GM18907 (cell line): ENCODE data around the gene SECTM1.
A peak's percentile ranks its signal among the peaks of the same experiment; 100 is the strongest.

Source experiments
- ATAC-seq: cut with Tn5 transposase; IDR thresholded peaks from one replicate; pipeline ENCODE4 v1.9.1; 2021; ENCODE audit warnings: mild to moderate bottlenecking, moderate library complexity; ENCODE audit not compliant: unreplicated experiment

SECTM1 gene

DNA sequence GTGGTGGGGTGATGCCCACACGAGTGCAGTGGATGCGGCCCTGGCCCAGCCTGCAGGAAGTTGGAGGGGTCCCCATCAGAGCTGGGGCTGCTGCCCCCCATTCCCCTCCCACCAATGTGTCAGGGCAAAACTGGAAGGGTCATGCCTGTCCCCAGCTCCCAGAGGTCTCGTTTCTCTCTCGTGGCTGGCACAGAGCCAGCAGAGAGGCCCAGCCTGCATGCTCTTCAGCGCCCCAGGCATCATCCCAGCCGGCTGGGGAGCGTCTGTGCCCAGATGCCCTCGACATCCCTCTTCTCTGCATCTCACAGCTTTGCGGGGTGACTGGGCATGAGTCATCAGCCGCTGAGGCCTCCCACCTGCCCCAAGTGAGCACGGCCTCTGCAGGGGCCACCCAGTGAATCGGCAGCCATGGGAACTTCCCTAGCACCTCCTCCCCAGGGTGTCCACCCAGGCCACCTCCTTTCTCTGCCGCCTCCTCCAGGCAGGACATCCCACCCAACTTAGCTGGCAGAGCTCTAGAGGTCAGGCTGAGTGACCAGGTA is 50.3 kb downstream of the SECTM1 start:
- no peak for ATAC-seq

DNA sequence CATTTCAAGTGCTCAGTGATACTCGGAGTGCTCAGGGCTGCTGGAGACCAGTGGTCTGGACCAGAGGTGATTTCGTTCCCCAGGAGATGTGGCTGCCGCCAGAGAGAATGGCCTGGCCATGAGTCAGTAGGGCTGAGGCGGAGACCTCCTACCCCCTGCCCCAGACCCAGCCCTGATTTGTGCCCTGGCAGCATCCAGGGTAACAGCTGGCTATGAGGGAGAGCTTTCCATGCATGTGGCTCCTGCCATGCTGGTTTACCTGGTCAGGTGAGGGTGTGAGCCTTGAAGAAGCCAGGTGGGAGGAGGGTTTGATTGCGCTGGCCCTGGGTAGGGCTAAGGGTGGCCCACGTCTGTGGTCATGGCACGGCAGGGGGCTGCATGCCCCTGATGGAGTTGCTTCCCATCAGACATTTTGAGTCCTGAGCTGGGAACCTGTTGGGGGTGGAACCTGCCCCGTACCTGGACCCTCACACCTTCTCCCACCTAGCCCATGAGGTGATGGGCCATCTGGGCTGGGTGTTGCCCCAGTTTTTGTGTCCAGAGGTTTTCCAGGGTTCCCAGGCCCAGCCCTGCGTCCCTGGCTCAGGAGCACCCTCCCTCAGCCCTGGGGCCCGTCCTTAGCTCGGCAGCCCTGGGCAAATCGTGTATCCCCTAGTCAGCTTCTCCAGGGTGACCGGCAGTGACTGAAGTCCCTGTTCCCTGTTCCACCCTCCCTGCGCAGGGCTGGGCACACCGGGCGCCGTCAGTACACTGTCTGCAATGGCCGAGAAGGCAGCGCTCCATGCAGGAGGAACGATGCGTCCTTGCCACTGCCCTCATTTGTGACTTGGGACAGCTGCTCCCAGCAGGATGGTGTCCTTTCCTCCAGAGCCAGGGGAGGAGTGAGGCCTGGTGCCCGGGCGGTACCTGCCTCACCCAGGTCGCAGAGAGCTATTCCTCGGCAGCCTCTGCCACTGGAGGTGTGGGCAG is 51.0 kb downstream of the SECTM1 start:
- no peak for ATAC-seq

DNA sequence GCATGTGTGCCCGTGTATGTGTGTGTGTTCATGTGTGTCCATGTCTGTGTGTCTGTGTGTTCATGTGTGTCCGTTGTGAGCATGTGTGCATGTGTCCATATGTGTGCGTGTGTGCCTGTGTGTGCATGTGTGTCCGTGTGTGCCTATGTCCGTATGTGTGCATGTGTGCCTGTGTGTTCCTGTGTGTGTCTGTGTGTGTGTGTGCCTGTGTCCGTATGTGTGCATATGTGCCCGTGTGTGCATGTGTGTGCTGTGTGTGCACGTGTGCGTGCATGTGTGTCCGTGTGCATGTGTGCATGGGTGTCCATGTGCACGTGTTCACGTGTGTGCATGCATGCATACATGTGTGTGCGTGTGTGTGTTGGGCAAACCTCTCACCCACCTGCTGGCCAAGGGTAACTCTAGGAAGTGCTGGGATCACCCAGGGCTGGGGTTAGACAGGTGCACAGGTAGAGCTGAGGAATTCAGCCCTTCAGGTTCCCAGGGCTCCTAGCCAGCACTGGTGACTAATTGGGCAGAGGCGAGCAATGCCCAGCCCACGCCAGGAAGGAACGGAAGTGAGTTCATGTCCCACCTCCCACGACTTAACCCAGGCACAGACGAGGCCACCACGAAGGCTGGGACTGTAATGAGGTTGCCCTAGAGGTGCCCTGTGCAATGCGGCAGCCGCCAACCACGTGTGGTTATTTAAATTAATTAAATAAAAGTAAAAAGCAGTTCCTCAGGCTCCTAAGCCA is 51.9 kb downstream of the SECTM1 start:
- no peak for ATAC-seq

DNA sequence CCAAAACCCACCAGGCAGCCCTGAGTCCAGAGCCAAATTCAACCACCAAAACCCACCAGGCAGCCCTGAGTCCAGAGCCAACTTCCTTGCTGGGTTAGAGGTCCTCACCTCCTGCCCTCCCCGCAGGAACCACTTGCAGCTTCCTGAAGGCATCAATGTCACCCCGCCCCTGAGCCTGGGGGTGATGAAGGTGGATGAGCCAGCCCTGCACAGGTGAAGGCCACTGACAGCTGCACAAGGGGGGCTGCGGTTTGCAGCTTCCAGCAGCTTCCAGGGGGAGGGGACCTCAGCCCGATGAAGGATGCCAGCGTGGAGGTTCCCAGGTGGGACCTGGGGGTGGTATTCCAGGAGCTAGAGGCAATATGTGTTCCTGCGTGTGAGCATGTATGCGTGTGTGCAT is 52.5 kb downstream of the SECTM1 start:
- ATAC-seq, result no peak

DNA sequence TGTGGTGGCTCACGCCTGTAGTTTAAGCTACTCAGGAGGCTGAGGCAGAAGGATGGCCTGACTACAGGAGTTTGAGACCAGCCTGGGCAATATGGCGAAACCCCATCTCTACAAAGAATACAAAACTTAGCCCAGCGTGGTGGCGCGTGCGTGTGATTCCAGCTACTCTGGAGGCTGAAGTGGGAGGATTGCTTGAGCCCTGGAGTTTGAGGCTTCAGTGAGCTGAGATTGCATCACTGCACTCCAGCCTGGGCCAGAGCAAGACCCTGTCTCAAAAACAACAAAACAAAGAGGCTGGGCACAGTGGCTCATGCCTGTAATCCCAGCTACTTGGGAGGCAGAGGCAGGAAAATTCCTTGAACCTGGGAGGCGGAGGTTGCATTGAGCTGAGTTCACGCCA is 53.0 kb downstream of the SECTM1 start:
- ATAC-seq, result no peak

DNA sequence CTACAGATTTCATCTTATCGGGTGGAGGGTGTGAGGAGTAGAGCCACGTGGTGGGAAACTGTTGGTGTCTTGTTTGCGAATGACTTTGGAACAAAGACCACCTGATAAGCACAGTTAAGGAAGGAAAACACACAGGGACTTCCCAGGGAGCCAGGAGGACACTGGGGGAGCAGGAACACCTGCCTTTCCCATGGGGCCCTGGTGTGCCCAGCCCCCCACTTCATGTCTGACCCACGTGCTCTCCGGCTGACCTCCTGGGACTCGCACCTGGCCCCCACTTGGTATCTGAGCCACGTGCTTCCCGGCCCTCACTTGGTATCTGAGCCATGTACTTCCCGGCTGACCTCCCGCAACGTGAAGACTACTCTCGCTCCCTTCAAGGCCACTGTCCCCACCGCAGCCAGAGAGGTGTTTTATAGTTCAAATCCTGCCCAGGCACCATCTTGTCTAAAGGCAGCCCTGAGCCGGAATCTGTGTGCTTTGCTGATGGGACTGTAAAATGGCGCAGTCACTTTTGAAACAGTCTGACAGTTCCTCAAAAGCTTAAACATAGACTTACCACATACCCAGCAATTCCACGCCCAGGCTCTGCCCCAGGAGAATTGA is 54.7 kb downstream of the SECTM1 start:
- ATAC-seq, result no peak

DNA sequence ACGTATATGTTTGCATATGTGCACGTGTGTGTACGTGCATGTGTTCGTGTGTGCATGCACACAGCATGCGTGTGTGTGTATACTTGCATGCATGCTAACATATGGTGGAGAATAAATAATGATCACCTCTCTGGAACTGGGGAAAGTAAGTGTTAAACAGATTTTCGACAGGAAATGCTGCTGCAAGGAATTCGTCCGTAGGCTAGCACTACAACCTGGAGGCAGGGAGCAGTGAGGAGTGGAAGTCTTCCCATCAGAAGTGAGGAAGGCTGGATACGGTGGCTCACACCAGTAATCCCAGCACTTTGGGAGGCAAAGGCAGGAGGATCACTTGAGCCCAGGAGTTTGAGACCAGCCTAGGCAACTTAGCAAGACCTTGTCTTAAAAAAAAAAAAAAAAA is 55.3 kb downstream of the SECTM1 start:
- no peak for ATAC-seq

DNA sequence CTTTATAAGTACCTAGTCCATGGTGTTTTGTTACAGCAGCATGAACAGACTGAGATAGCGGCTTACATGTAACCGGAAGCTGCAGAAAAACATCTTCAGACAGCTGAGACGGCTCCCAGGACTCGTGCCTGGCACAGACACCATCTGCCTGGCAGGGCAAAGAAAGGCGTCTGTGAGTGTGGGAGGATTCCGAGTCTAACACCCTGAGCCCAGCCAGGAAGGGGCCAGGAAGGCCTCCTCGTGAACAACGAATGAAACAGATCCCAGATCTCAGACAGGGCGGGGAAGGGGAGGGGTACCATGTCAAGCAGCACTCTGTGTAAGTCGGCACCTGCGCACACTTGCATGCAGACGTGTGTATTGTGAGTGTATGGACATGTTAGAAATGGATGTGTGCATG is 55.7 kb downstream of the SECTM1 start:
- ATAC-seq, result no peak

DNA sequence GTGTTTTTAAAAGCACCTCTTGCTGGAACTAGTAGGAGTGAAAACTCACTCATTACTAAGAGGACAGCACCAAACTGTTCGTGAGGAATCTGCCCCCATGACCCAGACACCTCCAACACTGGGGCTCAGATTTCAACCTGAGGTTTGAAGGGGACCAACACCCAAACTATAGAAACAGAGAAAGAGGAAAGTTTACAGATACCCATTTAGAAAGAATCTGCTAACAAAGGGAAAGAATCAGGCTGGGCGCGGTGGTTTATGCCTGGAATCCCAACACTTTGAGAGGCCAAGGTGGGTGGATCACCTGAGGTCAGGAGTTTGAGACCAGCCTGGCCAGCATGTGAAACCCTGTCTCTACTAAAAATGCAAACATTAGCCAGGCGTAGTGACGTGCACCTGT is 56.6 kb downstream of the SECTM1 start:
- ATAC-seq, result no peak

DNA sequence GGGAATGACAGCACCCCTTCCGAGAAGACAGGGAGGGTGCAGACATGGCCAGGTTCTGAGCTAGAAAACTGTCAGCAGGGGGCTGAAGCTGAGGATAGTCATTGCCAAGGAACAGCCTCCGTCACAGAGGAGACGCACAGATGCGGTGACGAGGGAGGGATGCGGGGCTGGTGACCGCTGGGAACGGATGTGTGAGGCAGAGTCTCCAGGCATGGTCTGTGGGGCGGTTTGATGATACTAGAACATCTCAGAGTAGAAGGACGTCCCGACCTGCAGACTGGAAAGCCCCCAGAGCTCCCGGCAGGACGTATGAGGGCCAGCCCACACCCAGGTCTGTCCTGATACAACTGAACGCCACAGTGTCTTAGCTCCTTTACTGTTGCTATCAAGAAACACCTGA is 58.2 kb downstream of the SECTM1 start:
- ATAC-seq, result no peak

DNA sequence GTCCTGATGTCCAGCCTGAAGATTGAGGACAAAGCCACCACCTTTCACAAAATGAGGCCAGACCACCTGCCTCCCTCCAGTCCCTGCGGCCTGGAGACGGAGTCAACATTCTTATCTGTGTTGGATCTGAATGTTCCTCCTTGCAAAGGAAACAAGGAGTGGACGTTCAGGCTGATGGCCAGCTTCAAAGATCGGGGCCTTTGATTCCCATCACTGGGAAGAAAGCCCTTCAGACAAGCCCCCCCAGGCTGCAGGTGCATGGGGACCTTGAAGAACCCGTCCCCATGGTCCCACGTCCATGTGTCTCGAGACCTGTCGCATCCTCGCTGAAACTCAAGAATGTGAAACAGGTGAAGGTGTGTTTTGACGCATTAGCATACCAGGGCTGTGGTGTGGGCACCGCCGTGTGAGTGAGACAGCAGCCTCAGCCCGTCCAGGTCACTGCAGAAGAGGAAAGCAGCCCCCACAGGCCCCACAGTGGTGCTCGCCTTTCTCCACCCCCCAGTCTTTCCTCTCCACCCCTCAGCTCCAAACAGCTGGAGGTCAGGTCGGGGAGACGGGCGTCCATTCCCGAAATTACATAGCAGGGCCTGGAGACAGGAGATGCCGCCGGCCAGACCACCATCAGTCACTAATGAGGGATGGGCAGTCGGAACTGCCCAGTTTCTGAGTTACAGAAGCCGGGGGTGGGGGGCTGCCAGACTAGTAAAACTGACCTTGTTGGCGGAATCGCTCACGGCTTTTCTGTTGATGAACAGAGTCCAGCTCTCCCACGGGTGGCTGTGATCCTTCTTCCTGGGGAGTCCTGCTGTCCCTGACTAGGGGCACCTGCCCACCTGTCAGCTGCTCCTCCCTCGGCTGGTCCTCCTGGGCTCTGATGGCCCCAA is 59.2 kb downstream of the SECTM1 start:
- no peak for ATAC-seq

DNA sequence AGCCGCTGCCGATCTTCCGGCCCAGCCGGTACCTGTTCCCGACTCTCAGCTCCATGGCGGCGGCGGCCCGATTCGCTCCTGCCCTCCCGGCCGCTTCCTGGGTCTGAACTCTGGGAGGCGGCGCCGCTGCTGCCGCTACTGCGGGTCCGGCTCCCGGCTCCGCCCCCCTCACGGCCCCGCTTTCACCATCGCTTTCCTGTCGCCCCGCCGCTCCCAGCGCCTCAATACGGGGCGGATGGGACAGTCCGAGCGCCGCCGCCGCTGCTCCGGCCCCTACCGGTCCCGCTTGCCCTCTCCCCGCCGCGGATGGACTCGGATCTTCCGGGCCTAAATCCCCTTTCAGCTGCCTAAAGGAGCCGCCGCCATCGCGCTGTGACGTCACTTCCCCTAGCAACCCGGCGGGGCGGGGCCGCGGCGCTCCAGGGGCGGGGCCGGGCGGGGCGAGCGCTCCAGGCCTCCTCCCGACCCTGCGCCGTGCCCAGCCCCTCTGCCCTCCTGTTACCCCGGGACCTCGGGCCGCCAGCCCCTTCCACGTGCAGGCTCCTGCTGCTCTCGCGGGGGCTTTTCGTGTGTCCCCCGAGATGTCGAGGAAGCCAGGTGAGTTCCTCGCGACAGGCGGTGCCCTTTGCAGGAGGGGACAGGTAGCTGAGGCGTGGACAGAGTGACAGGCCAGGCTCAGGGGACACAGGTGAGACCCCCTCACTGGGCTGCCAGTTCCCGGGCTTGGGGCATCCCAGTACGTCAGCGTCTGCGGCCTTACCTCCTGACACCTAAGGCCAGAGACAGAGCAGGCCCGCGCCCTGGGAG is 60.0 kb downstream of the SECTM1 start, which contains the start of gene CSNK1D:
Gene CSNK1D (minus strand): TSS at position 374 of the 807 bp plus-strand sequence. CDS start 319 bp downstream, at position 55.
- peak; percentile 71 for ATAC-seq

DNA sequence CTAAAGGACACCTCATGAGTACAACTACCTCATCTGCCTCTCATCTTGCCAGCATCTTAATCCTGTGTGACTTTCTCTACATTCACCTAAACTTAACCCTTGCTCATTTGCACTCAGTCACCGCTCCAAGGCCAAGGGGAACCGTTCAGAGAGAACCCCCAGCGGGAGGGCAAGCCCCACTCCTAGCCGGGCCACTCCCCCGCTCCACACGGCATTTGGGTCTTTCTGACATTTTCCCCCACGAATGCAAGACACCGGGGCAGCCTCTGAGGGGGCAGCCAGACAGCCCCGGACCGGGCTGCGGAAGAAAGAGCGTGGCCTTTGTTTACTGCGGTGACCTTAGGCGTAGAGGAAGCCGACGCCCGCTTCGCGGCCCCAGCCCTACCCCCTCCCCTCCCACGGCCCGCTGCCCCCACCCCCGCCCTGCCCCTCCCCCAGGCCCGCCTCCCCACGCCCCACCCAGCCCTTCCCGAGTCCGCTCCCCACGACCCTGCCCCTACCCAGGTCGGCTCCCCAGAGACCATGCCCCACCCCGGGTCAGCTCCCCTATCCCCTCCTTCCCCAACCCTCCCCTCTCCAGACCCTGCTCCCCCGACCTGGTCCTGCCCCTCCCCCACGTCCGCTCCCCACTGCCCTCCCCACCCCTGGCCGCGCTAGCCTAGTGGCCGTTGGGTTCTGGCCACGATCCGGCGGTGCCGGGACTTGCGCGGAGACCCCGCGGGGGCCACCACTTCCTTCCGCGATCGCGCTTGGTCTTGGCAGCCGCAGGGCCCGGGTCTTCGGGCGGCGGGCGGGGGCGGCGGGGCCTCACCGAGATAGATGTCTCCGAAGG is 60.9 kb downstream of the SECTM1 start:
- peak; percentile 25 for ATAC-seq

DNA sequence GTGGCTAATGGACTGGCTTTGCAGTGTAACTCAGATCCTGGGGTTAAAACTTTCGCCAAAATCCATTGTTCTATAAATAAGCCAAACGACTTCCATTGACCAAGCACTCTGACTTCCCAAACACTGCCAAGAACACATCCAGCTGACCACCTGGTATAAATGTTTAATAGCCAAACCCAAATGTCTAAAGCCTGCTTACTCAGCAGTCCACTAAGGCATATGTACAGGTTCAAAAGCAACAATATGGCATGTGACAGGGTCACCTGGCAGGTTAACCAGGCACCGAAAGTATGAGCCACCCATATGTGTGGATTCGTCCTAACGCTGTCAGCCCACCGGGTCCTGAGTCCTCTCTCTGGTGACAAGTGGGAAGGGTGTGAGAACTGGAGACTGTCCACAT is 62.2 kb downstream of the SECTM1 start:
- ATAC-seq, result no peak
